ENCODE data around the gene SLC4A1.
A peak's percentile ranks its signal among the peaks of the same experiment; 100 is the strongest.

The SLC4A1 gene

GRCh38 chr17:44214896-44215295, 53.0 kb downstream of the SLC4A1 start:
- Histone ChIP-seq H3K27me3 (ENCODE audit: control insufficient read depth, insufficient read depth, low read length, poor library complexity, severe bottlenecking) (no peaks in the 10 kb centered on the region), H3K9me3 (ENCODE audit: control insufficient read depth, low read length) (no peaks in the 10 kb centered on the region), H3K36me3 (ENCODE audit: control insufficient read depth, insufficient read depth, low read length) (peaks cover 29% of the 10 kb centered on the region), H3K4me1 (ENCODE audit: control insufficient read depth, insufficient read depth, low read length) (peaks cover 21% of the 10 kb centered on the region), H3K4me3 (ENCODE audit: insufficient read depth, low read depth, low read length) (no peak overlapping the region), H3K27ac (ENCODE audit: insufficient read depth, low read depth, low read length, poor library complexity, severe bottlenecking) (no peak overlapping the region)
- WGBS, 2 experiments, result 94 to 96% methylated on average over 6 of the region's 6 CpGs

DNA sequence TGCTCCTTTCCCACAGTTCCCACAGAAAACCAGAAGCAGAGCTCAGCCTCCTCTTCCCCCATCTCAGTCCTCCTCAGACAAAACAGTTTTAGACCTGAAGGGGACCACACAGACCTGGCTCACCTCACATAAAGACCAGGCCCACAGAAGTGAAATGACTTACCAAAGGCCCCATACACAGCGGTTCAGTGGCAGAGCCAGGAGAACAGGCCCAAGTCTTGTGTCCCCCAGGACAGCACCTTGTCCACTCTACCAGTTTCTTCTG, 53.8 kb downstream of the SLC4A1 start:
- no peak overlapping the region for H3K27ac ChIP-seq (ENCODE audit: insufficient read depth, low read depth, low read length, poor library complexity, severe bottlenecking)
- no peak overlapping the region for H3K4me3 ChIP-seq (ENCODE audit: insufficient read depth, low read depth, low read length)
- peaks cover 36% of the 10 kb centered on the region for H3K36me3 ChIP-seq (ENCODE audit: control insufficient read depth, insufficient read depth, low read length)
- H3K9me3 ChIP-seq (ENCODE audit: control insufficient read depth, low read length), result no peaks in the 10 kb centered on the region
- 92 to 100% methylated on average over 1 of the region's 1 CpG for WGBS, 2 experiments
- H3K27me3 ChIP-seq (ENCODE audit: control insufficient read depth, insufficient read depth, low read length, poor library complexity, severe bottlenecking), result no peaks in the 10 kb centered on the region
- peaks cover 21% of the 10 kb centered on the region for H3K4me1 ChIP-seq (ENCODE audit: control insufficient read depth, insufficient read depth, low read length)

- Histone ChIP-seq H3K4me3 (ENCODE audit: insufficient read depth, low read depth, low read length) (no peak overlapping the region), H3K36me3 (ENCODE audit: control insufficient read depth, insufficient read depth, low read length) (peaks cover 41% of the 10 kb centered on the region), H3K9me3 (ENCODE audit: control insufficient read depth, low read length) (no peaks in the 10 kb centered on the region), H3K27me3 (ENCODE audit: control insufficient read depth, insufficient read depth, low read length, poor library complexity, severe bottlenecking) (no peaks in the 10 kb centered on the region), H3K27ac (ENCODE audit: insufficient read depth, low read depth, low read length, poor library complexity, severe bottlenecking) (no peak overlapping the region), H3K4me1 (ENCODE audit: control insufficient read depth, insufficient read depth, low read length) (peaks cover 21% of the 10 kb centered on the region)
- WGBS, 2 experiments, result 92 to 94% methylated on average over 15 of the region's 15 CpGs
Observed at GRCh38 chr17:44213403-44214229, 54.3 kb downstream of the SLC4A1 start.

DNA sequence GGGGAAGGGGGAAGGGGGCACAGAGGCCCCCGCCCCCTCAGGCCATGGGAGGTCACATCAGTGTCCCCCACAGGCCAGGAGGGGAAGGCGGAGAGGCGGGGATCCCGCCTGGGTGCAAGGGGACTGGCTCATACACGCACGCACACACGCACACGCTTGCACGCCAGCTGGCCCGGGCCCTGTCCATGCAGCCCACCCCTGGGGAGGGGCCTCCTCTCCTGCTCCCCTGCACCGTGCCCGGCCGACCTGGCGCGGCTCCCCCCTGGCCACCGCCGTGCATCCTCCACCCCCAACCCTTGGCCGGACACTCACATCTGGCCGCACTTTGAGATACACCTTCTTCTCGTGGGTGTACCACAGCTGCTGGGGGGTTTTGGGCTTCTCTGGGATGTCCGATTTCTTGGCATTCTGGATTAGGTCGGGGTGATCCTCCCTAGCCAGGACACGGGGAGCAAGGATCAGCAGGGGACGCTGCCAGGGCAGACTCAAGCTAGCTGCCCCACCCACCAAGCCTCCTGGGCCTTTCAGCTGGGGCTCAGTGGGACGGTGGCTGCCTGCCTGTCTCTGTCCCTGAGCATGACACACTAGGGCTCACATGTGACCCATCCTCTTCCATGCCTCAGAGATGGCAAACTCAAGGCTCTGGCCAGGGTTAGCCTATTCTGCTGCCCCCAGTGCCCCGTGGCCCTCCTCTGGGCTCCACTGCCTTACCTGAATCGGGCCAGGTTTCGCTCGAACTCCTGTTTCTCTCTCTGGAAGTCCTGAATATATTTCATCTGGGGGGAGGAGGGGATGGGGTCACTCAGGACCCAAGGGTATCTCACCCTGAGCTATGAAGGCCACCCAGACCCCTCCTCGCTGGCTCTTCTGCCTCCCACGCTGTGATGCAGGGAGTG, 55.2 kb downstream of the SLC4A1 start:
- no peaks in the 10 kb centered on the region for H3K27me3 ChIP-seq (ENCODE audit: control insufficient read depth, insufficient read depth, low read length, poor library complexity, severe bottlenecking)
- H3K9me3 ChIP-seq (ENCODE audit: control insufficient read depth, low read length), result no peaks in the 10 kb centered on the region
- peaks cover 48% of the 10 kb centered on the region for H3K36me3 ChIP-seq (ENCODE audit: control insufficient read depth, insufficient read depth, low read length)
- no peak overlapping the region for H3K27ac ChIP-seq (ENCODE audit: insufficient read depth, low read depth, low read length, poor library complexity, severe bottlenecking)
- WGBS, 2 experiments, result 92 to 93% methylated on average over 31 of the region's 31 CpGs
- peaks cover 16% of the 10 kb centered on the region for H3K4me1 ChIP-seq (ENCODE audit: control insufficient read depth, insufficient read depth, low read length)
- H3K4me3 ChIP-seq (ENCODE audit: insufficient read depth, low read depth, low read length), result no peak overlapping the region

DNA sequence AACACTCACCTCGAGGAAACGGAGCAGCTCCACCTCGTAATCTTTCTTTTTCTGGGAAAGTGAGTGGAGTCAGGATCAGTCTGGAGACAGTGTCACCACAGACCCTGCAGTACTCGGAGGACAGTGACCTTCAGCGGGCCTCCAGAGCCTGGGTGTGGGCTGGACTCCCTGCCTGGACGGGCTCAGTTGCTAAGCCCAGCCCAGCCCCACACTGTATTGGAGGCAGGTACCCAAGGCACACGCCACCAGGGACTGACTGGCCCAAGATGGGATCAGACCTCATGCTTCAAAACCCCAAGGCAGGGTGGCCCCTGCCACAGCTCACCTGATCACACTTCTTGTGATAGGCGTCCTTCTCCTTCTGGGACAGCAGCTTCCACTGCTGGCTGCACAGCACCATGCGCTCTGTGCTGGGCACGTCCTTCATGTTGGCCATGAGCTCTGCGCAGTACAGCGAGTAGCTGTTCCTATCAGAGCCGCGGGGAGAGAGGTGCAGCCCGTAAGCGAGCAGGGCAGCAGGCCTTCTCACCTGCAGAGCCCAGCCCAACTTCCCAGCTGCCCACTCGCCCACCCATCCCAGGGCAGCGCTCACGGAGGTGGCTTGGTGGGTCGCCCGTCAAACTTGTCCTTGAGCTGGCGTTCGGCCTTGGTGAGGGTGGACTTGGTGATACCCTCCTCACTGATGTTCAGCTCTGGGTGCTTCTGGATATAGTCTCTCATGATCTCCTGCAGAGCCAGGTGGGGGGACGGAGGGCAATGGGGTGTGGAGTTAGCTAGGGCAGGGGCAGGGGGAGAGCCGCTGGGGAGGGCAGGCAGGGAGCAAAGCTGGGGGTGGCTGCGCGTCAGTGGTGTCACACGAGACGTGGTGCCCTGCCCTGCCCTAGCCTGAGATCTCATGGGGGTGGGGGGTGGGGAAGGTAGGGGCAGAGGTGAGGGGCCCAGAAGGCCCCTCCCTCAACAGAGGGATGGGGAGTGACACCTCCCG, 56.4 kb downstream of the SLC4A1 start:
- Histone ChIP-seq H3K36me3 (ENCODE audit: control insufficient read depth, insufficient read depth, low read length) (peaks cover 46% of the 10 kb centered on the region), H3K27me3 (ENCODE audit: control insufficient read depth, insufficient read depth, low read length, poor library complexity, severe bottlenecking) (no peaks in the 10 kb centered on the region), H3K27ac (ENCODE audit: insufficient read depth, low read depth, low read length, poor library complexity, severe bottlenecking) (no peak overlapping the region), H3K4me3 (ENCODE audit: insufficient read depth, low read depth, low read length) (no peak overlapping the region), H3K4me1 (ENCODE audit: control insufficient read depth, insufficient read depth, low read length) (peaks cover 7% of the 10 kb centered on the region), H3K9me3 (ENCODE audit: control insufficient read depth, low read length) (no peaks in the 10 kb centered on the region)
- WGBS, 2 experiments, result 93 to 95% methylated on average over 30 of the region's 30 CpGs

DNA sequence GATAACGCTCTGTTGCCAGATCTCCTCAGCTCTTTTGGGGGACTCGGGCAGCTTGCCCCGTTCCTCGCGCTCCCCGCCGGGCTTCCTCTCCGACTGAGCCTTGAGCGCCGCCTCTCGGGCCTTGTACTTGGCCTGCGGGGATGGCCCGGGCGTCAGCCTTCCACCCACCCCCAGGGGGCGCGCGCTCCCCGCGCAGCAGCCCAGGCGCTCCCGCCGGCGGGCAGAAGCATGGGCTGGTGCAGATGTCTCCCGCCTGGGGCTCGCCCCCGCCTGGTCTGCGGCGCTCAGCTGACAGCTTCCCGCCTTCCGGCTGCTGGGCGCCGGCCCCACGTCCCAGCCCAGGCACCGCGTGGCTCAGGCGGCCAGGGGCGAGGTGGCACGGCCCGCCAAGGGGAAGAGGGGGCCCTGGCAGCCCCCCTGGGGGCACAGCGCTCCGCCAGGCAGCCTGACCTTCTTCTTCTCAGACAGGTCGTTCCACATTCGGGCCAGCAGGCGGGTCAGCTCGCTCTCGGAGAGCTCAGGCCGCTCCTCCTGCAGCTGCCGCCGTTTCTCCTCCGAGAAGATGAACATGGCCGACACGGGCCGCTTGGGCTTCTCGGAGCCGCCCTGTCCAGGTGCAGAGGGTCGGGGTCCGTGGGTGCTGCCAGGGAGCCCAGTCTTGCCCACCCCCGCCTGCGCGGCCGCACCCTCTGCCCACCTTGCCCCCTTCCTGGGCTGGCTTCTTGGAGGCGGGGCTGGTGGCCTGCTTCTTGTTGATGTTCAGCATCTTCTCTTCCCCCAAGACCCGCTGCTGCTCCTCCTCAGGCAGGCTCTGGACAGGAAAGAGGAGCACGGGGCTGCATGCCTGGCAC, 57.4 kb downstream of the SLC4A1 start:
- Histone ChIP-seq H3K27ac (ENCODE audit: insufficient read depth, low read depth, low read length, poor library complexity, severe bottlenecking) (peak overlapping the region; percentile 50), H3K4me1 (ENCODE audit: control insufficient read depth, insufficient read depth, low read length) (peaks cover 7% of the 10 kb centered on the region), H3K9me3 (ENCODE audit: control insufficient read depth, low read length) (no peaks in the 10 kb centered on the region), H3K27me3 (ENCODE audit: control insufficient read depth, insufficient read depth, low read length, poor library complexity, severe bottlenecking) (no peaks in the 10 kb centered on the region), H3K36me3 (ENCODE audit: control insufficient read depth, insufficient read depth, low read length) (peaks cover 36% of the 10 kb centered on the region), H3K4me3 (ENCODE audit: insufficient read depth, low read depth, low read length) (no peak overlapping the region)
- 43 to 46% methylated on average over 64 of the region's 64 CpGs for WGBS, 2 experiments

- H3K4me1 ChIP-seq (ENCODE audit: control insufficient read depth, insufficient read depth, low read length), result peaks cover 7% of the 10 kb centered on the region
- H3K36me3 ChIP-seq (ENCODE audit: control insufficient read depth, insufficient read depth, low read length), result peaks cover 29% of the 10 kb centered on the region
- H3K27ac ChIP-seq (ENCODE audit: insufficient read depth, low read depth, low read length, poor library complexity, severe bottlenecking), result no peak overlapping the region
- H3K27me3 ChIP-seq (ENCODE audit: control insufficient read depth, insufficient read depth, low read length, poor library complexity, severe bottlenecking), result no peaks in the 10 kb centered on the region
- 88% methylated on average over 11 of the region's 11 CpGs for WGBS, 2 experiments
- H3K9me3 ChIP-seq (ENCODE audit: control insufficient read depth, low read length), result no peaks in the 10 kb centered on the region
- no peak overlapping the region for H3K4me3 ChIP-seq (ENCODE audit: insufficient read depth, low read depth, low read length)
Observed at GRCh38 chr17:44209786-44210341, 58.1 kb downstream of the SLC4A1 start.

- peaks cover 24% of the 10 kb centered on the region for H3K36me3 ChIP-seq (ENCODE audit: control insufficient read depth, insufficient read depth, low read length)
Observed at GRCh38 chr17:44207743-44208142, 60.2 kb downstream of the SLC4A1 start.

GRCh38 chr17:44207319-44207718, 60.6 kb downstream of the SLC4A1 start:
- H3K27me3 ChIP-seq (ENCODE audit: control insufficient read depth, insufficient read depth, low read length, poor library complexity, severe bottlenecking), result no peaks in the 10 kb centered on the region
- peaks cover 24% of the 10 kb centered on the region for H3K36me3 ChIP-seq (ENCODE audit: control insufficient read depth, insufficient read depth, low read length)
- H3K27ac ChIP-seq (ENCODE audit: insufficient read depth, low read depth, low read length, poor library complexity, severe bottlenecking), result no peak overlapping the region
- no peaks in the 10 kb centered on the region for H3K9me3 ChIP-seq (ENCODE audit: control insufficient read depth, low read length)
- H3K4me1 ChIP-seq (ENCODE audit: control insufficient read depth, insufficient read depth, low read length), result peaks cover 7% of the 10 kb centered on the region
- WGBS, 2 experiments, result 92 to 94% methylated on average over 17 of the region's 17 CpGs
- no peak overlapping the region for H3K4me3 ChIP-seq (ENCODE audit: insufficient read depth, low read depth, low read length)

More at GRCh38 chr17:44207743-44208142, 60.2 kb downstream of the SLC4A1 start:
- Histone ChIP-seq H3K4me1 (ENCODE audit: control insufficient read depth, insufficient read depth, low read length) (peaks cover 7% of the 10 kb centered on the region), H3K4me3 (ENCODE audit: insufficient read depth, low read depth, low read length) (no peak overlapping the region), H3K27ac (ENCODE audit: insufficient read depth, low read depth, low read length, poor library complexity, severe bottlenecking) (no peak overlapping the region), H3K9me3 (ENCODE audit: control insufficient read depth, low read length) (no peaks in the 10 kb centered on the region), H3K27me3 (ENCODE audit: control insufficient read depth, insufficient read depth, low read length, poor library complexity, severe bottlenecking) (no peaks in the 10 kb centered on the region)
- 92 to 94% methylated on average over 5 of the region's 5 CpGs for WGBS, 2 experiments

Measured in ectodermal cell (in vitro differentiated cells).